GM21360 (cell line): ENCODE results near the gene NUCB2.

Experiments used
- ATAC-seq: cut with Tn5 transposase; IDR thresholded peaks from one replicate; pipeline ENCODE4 v1.9.1; 2021; ENCODE audit warnings: mild to moderate bottlenecking, moderate library complexity; ENCODE audit not compliant: unreplicated experiment

NUCB2 gene

DNA sequence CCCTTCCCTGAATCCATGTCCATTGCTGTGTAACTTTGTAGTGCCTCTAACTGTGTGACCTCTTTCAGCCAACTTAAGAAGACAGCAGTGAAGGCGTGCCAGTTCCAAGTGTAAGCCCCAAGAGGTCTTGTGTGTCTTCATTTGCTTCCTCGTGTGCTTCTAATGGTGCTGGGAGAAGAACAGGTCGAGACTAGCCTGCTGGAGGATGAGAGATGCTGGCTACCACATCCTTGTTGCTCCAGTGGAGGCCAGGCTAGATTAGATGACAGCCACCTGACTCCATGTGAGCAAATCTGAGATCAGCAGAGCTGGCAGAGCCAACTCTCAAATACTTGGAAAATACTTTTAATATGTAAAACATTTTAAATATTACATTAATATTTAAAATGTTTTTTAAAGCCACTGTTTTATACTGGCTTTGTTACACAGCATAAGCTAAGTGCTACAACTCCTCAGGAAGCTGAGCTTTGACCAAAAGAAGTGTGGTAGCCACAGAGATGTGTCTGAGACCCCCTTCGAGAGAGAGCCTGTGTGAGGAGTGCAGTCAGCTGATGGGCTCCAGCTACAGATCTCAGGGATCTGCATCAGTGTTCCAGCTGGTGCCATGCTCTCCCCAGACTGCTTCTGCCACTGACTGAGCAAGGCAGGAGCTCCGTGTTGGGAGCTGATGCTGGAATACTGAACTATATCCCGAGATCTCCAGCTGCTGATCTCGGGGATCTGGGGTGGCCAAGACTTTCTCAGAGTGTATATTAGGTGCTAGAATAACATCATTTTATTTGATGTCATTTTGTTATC lies 103.0 kb downstream of the NUCB2 start:
- ATAC-seq, result no peak

DNA sequence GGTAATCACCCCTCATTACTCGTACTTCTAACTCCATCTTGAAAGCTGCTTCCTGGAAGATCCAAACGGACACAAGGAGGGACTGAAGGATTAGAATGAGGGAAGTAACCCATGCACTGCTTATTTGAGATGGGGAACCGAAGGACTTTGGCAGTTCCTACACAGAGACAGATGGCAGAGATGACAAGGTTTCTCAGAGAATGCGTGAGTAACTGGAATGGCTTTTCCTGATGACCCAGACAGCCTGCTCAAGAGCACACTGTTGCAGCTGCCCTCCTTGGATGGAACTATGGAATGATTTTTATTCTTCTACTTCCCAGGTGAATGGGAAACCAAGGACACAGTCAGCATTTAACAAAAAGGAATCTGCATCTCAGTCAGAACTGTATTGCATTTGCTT lies 104.6 kb downstream of the NUCB2 start:
- no peak for ATAC-seq
